ENCODE results near the gene PTPRG. TPM values are rescaled to one million over a fixed set of nuclear protein-coding genes. Genes with fewer than 3 reads are reported as not detected.

The PTPRG gene
- polyA plus RNA-seq, 1 donor (not counting 4 experiments of a cell fraction or from before 2014, with no cell fraction given) = 12.1 TPM

GRCh38 chr3:62238431-62238830 lies 677.1 kb downstream of the PTPRG start:
- Histone ChIP-seq H3K4me2 (ENCODE audit: control insufficient read depth, extremely low read depth, insufficient read depth, low read depth, low read length) (no peak overlapping the region), H4K20me1 (ENCODE audit: control insufficient read depth, extremely low read depth, insufficient read depth, low read length) (no peaks in the 10 kb centered on the region), H3K36me3 (ENCODE audit: control insufficient read depth in 2 of 2, extremely low read depth in 1 of 2, insufficient read depth in 2 of 2, low read length in 2 of 2) (no peaks in the 10 kb centered on the region), H3K27ac (ENCODE audit: control insufficient read depth, insufficient read depth, low read length) (no peak overlapping the region), H2AFZ (ENCODE audit: control insufficient read depth, low read length) (no peak overlapping the region), H3K4me3 (ENCODE audit: control insufficient read depth in 2 of 3, extremely low read depth in 1 of 3, insufficient read depth in 2 of 3, low read depth in 1 of 3, low read length in 3 of 3) (no peak overlapping the region), H3K4me1 (ENCODE audit: control insufficient read depth, extremely low read depth, insufficient read depth, low read length) (no peaks in the 10 kb centered on the region), H3K9me3 (ENCODE audit: control insufficient read depth, low read depth, low read length) (no peaks in the 10 kb centered on the region), H3K79me2 (ENCODE audit: control insufficient read depth, insufficient read depth, low read length) (no peaks in the 10 kb centered on the region), H3K9ac (ENCODE audit: control insufficient read depth, extremely low read depth, insufficient read depth, low read length) (no peak overlapping the region), H3K27me3 (ENCODE audit: control insufficient read depth, extremely low read depth, insufficient read depth, low read length) (no peaks in the 10 kb centered on the region), H3K9me1 (ENCODE audit: control insufficient read depth, extremely low read depth, insufficient read depth, low read length) (no peaks in the 10 kb centered on the region)
- no peak for FAIRE-seq
- dilution Hi-C loops (cut with MboI; ENCODE audit: extremely low pct_ligation_motif_present, low sequenced_read_pairs) = no loop called here
- TF ChIP-seq EZH2 (IDR thresholded peaks at IDR 0.05; ENCODE audit: low read length) (no peak), CTCF (optimal IDR thresholded peaks at IDR 0.05 in 1 of 3, IDR thresholded peaks at IDR 0.05 in 1 of 3, conservative IDR thresholded peaks at IDR 0.05 in 1 of 3; ENCODE audit: extremely low read depth in 1 of 3, insufficient read depth in 2 of 3, low read length in 3 of 3) (no peak)
- DNase-seq (ENCODE audit: low read depth, low spot score) = no peak

GRCh38 chr3:62241279-62241678 lies 679.9 kb downstream of the PTPRG start:
- dilution Hi-C loops (cut with MboI; ENCODE audit: extremely low pct_ligation_motif_present, low sequenced_read_pairs) = no loop called here
- Histone ChIP-seq H3K36me3 (ENCODE audit: control insufficient read depth in 2 of 2, extremely low read depth in 1 of 2, insufficient read depth in 2 of 2, low read length in 2 of 2) (no peaks in the 10 kb centered on the region), H3K9ac (ENCODE audit: control insufficient read depth, extremely low read depth, insufficient read depth, low read length) (no peak overlapping the region), H3K4me1 (ENCODE audit: control insufficient read depth, extremely low read depth, insufficient read depth, low read length) (peaks cover 7% of the 10 kb centered on the region), H4K20me1 (ENCODE audit: control insufficient read depth, extremely low read depth, insufficient read depth, low read length) (no peaks in the 10 kb centered on the region), H3K27ac (ENCODE audit: control insufficient read depth, insufficient read depth, low read length) (no peak overlapping the region), H3K4me3 (ENCODE audit: control insufficient read depth in 2 of 3, extremely low read depth in 1 of 3, insufficient read depth in 2 of 3, low read depth in 1 of 3, low read length in 3 of 3) (no peak overlapping the region), H2AFZ (ENCODE audit: control insufficient read depth, low read length) (no peak overlapping the region), H3K9me3 (ENCODE audit: control insufficient read depth, low read depth, low read length) (no peaks in the 10 kb centered on the region), H3K9me1 (ENCODE audit: control insufficient read depth, extremely low read depth, insufficient read depth, low read length) (no peaks in the 10 kb centered on the region), H3K27me3 (ENCODE audit: control insufficient read depth, extremely low read depth, insufficient read depth, low read length) (no peaks in the 10 kb centered on the region), H3K4me2 (ENCODE audit: control insufficient read depth, extremely low read depth, insufficient read depth, low read depth, low read length) (no peak overlapping the region), H3K79me2 (ENCODE audit: control insufficient read depth, insufficient read depth, low read length) (no peaks in the 10 kb centered on the region)
- FAIRE-seq = no peak
- DNase-seq (ENCODE audit: low read depth, low spot score) = no peak
- no peak for TF ChIP-seq EZH2 (IDR thresholded peaks at IDR 0.05; ENCODE audit: low read length)

GRCh38 chr3:62242831-62243509 lies 681.6 kb downstream of the PTPRG start:
- no peaks in the 10 kb centered on the region for H3K9me3 ChIP-seq (ENCODE audit: control insufficient read depth, low read depth, low read length)
- H3K9ac ChIP-seq (ENCODE audit: control insufficient read depth, extremely low read depth, insufficient read depth, low read length) = no peak overlapping the region
- H4K20me1 ChIP-seq (ENCODE audit: control insufficient read depth, extremely low read depth, insufficient read depth, low read length) = no peaks in the 10 kb centered on the region
- no peak for TF ChIP-seq EZH2 (IDR thresholded peaks at IDR 0.05; ENCODE audit: low read length)
- no peak for TF ChIP-seq CTCF (optimal IDR thresholded peaks at IDR 0.05 in 1 of 3, IDR thresholded peaks at IDR 0.05 in 1 of 3, conservative IDR thresholded peaks at IDR 0.05 in 1 of 3; ENCODE audit: extremely low read depth in 1 of 3, insufficient read depth in 2 of 3, low read length in 3 of 3)
- no peak overlapping the region for H3K4me3 ChIP-seq (ENCODE audit: control insufficient read depth in 2 of 3, extremely low read depth in 1 of 3, insufficient read depth in 2 of 3, low read depth in 1 of 3, low read length in 3 of 3)
- dilution Hi-C loops (cut with MboI; ENCODE audit: extremely low pct_ligation_motif_present, low sequenced_read_pairs) = no loop called here
- DNase-seq (ENCODE audit: low read depth, low spot score) = no peak
- H3K9me1 ChIP-seq (ENCODE audit: control insufficient read depth, extremely low read depth, insufficient read depth, low read length) = no peaks in the 10 kb centered on the region
- no peaks in the 10 kb centered on the region for H3K36me3 ChIP-seq (ENCODE audit: control insufficient read depth in 2 of 2, extremely low read depth in 1 of 2, insufficient read depth in 2 of 2, low read length in 2 of 2)
- H3K4me2 ChIP-seq (ENCODE audit: control insufficient read depth, extremely low read depth, insufficient read depth, low read depth, low read length) = no peak overlapping the region
- no peak for FAIRE-seq
- no peak overlapping the region for H3K27ac ChIP-seq (ENCODE audit: control insufficient read depth, insufficient read depth, low read length)
- peaks cover 8% of the 10 kb centered on the region for H3K4me1 ChIP-seq (ENCODE audit: control insufficient read depth, extremely low read depth, insufficient read depth, low read length)
- H3K27me3 ChIP-seq (ENCODE audit: control insufficient read depth, extremely low read depth, insufficient read depth, low read length) = no peaks in the 10 kb centered on the region
- no peaks in the 10 kb centered on the region for H3K79me2 ChIP-seq (ENCODE audit: control insufficient read depth, insufficient read depth, low read length)
- no peak overlapping the region for H2AFZ ChIP-seq (ENCODE audit: control insufficient read depth, low read length)

Measured in keratinocyte (primary cell).